ENCODE data around the gene RABGEF1.
"Not testable (repeated sequence)": the region's sequence is repeated elsewhere in the genome, so short reads cannot be mapped to it uniquely, and the experiment has no call there.

The RABGEF1 gene

DNA sequence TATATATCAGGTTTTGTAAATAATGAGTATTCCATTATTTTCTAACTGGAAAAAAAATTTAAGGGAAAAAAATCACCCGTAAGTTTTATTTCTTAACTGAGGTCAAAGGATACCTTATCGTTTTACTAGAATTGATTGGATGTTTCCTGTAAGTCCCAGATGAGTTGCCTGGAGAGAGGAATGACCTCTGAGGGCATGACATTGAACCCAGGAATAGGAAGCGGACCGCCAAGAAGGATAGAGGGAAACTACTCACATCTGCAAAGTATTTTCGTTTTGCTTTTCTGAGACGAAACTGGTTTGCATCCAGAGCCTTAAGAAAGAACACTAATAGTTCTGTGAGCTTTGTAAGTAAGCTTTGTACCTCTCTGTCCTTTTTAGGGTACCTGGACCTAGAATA, 17.4 kb downstream of the RABGEF1 start:
- H3K27ac ChIP-seq: no peak overlapping the region
- no peak for TF ChIP-seq ZFX (IDR thresholded peaks at IDR 0.05)
- TF ChIP-seq, protein P1, sequence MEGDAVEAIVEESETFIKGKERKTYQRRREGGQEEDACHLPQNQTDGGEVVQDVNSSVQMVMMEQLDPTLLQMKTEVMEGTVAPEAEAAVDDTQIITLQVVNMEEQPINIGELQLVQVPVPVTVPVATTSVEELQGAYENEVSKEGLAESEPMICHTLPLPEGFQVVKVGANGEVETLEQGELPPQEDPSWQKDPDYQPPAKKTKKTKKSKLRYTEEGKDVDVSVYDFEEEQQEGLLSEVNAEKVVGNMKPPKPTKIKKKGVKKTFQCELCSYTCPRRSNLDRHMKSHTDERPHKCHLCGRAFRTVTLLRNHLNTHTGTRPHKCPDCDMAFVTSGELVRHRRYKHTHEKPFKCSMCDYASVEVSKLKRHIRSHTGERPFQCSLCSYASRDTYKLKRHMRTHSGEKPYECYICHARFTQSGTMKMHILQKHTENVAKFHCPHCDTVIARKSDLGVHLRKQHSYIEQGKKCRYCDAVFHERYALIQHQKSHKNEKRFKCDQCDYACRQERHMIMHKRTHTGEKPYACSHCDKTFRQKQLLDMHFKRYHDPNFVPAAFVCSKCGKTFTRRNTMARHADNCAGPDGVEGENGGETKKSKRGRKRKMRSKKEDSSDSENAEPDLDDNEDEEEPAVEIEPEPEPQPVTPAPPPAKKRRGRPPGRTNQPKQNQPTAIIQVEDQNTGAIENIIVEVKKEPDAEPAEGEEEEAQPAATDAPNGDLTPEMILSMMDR (conservative IDR thresholded peaks at IDR 0.05): no peak

- TF ChIP-seq, protein P1 (conservative IDR thresholded peaks at IDR 0.05): no peak
- TF ChIP-seq ZFX (IDR thresholded peaks at IDR 0.05): no peak
These were observed 18.6 kb downstream of the RABGEF1 start for GRCh38 chr7:66758950-66759628.

DNA sequence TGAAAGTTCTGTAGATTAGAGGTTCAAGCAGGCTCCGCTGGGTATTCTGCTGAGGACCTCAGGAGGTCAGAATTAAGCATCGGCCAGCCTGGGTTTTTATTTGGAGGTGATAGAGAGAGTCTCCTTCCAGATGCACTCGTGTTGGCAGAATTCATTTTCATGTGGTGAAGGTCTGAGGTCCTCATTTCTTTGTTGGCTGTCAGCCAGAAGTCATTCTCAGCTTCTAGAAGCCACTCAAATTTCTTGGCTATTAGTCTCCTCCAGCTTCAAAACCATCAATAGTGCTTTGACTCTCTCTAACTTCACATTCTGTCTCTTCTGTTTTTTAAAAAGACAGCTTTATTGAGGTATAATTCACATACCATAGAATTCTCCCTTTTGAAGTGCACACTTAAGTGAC, 22.6 kb downstream of the RABGEF1 start:
- not testable (repeated sequence) for H3K27ac ChIP-seq

More at GRCh38 chr7:66758950-66759628, 18.6 kb downstream of the RABGEF1 start:
- H3K27ac ChIP-seq: no peak overlapping the region

DNA sequence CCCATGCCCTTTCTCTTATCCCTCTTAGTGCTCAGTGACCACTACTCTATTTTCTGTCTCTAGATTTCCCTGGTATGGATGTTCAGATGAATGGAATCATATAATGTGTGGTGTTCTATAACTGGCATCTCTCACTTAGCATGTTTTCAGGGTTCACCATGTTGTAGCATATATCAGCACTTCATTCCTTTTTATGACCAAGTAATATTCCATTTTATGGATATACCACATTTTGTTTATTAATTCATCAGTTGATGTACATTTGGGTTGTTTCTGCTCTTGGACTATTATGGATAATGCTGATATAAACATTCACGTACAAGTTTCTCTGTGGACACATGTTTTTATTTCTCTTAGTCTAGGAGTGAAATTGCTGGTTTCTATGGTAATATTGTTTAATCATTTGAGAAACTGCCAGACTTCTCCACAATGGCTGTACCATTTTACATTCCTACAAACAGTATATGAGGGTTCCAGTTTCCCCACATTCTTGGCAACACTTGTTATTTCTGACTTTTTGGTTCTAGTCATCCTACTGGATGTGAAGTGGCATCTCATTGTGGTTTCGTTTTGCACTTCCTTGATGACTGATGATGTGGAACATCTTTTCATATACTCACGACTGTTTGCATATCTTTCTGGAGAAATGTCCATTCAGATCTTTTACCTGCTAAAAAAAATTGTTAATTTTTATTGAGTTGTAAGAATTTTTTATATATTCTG, 23.3 kb downstream of the RABGEF1 start:
- H3K27ac ChIP-seq: not testable (repeated sequence)

- not testable (repeated sequence) for H3K27ac ChIP-seq
These were observed 24.4 kb downstream of the RABGEF1 start for GRCh38 chr7:66764905-66765304.

- not testable (repeated sequence) for H3K27ac ChIP-seq
These were observed 24.9 kb downstream of the RABGEF1 start for GRCh38 chr7:66765322-66766025.

DNA sequence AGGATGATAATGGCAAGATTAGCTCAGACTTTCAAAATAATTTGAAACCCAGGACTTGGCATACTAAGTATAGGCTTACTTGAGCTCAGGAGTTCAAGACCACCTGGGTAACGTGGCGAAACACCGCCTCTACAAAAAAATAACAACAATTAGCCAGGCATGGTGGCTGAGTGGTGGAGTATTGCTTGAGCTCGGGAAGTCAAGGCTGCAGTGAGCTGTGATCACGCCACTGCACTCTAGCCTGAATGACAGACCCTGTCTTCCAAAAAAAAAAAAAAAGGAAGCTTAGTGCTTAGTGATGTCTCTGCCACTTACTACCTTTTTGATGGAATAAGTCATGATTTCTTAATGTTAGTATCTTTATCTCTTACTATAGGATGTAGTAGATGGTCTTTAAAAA, 25.5 kb downstream of the RABGEF1 start:
- no peak overlapping the region for H3K27ac ChIP-seq
- TF ChIP-seq, protein P1 (conservative IDR thresholded peaks at IDR 0.05): no peak
- TF ChIP-seq ZFX (IDR thresholded peaks at IDR 0.05): no peak

DNA sequence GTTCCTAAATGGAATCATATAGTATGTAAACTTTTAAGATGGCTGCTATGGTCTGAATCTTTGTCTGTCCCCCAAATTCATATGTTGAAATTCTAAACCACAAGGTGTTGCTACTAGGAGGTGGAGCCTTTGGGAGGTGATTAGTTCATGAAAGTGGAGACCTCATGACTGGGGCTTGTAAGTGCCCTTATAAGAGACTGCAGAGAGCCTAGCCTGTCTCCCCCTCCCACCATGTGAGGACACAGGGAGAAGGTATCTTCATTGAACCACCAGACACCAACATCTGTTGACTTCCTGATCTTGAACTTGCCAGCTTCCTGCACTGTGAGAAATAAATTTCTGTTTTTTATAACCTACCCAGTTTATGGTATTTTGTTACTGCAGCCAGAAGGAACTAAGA, 27.0 kb downstream of the RABGEF1 start:
- not testable (repeated sequence) for H3K27ac ChIP-seq

- H3K27ac ChIP-seq: no peak overlapping the region
- TF ChIP-seq, protein P1 (conservative IDR thresholded peaks at IDR 0.05): no peak
- no peak for TF ChIP-seq ZFX (IDR thresholded peaks at IDR 0.05)
These were observed 28.6 kb downstream of the RABGEF1 start for GRCh38 chr7:66768865-66769832.
